BLaER1 treated with 17β-estradiol and CSF1 and Interleukin-3, amounts not matched to agents 10 nM and 100 nM (cell line): ENCODE results near the gene HPCA.

Experiments
- H3K27ac ChIP-seq, 11 experiments: shearing (Covaris generic); formaldehyde crosslinking; 2 replicates each; pipeline ENCODE4 v1.8.1; 2022
- H3K27me3 ChIP-seq, 11 experiments: shearing (Covaris generic); formaldehyde crosslinking; 2 replicates each; pipeline ENCODE4 v1.8.1; 2022
- H3K36me3 ChIP-seq, 11 experiments: shearing (Covaris generic); formaldehyde crosslinking; 2 replicates each; pipeline ENCODE4 v1.8.1; 2022
- H3K4me1 ChIP-seq, 10 experiments: shearing (Covaris generic); formaldehyde crosslinking; 2 replicates each; pipeline ENCODE4 v1.8.1; 2022
- H3K4me2 ChIP-seq, 11 experiments: shearing (Covaris generic); formaldehyde crosslinking; 2 replicates each; pipeline ENCODE4 v1.8.1; 2022
- H3K4me3 ChIP-seq, 10 experiments: shearing (Covaris generic); formaldehyde crosslinking; 2 replicates each; pipeline ENCODE4 v1.8.1; 2022
- H3K9ac ChIP-seq, 11 experiments: shearing (Covaris generic); formaldehyde crosslinking; 2 replicates each; pipeline ENCODE4 v1.8.1; 2022
- H3K9me3 ChIP-seq, 11 experiments: shearing (Covaris generic); formaldehyde crosslinking; replicated peaks in 1 of 11; 2 replicates each; pipeline ENCODE4 v1.8.1; 2022
- H4K20me1 ChIP-seq, 11 experiments: shearing (Covaris generic); formaldehyde crosslinking; 2 replicates each; pipeline ENCODE4 v1.8.1; 2022
- Cebpa-rat ChIP-seq, 11 experiments: shearing (Covaris generic); IDR thresholded peaks; 2 replicates each; pipeline ENCODE4 v1.8.1; 2022

HPCA gene

GRCh38 chr1:32910319-32910718 lies 24.0 kb downstream of the HPCA start:
- Histone ChIP-seq H3K4me3 (no peak overlapping the region), H3K4me2 (no peak overlapping the region), H4K20me1 (no peaks in the 10 kb centered on the region), H3K27ac (no peak overlapping the region), H3K36me3 (no peaks in the 10 kb centered on the region), H3K9ac (no peak overlapping the region), H3K4me1 (peaks cover 0 to 17% (median 7%) of the 10 kb centered on the region in 10 experiments; a peak in 10 of 20 replicates), H3K27me3 (no peaks in the 10 kb centered on the region), H3K9me3 (peaks cover 0 to 7% (median 4%) of the 10 kb centered on the region in 11 experiments; a peak in 9 of 22 replicates)
- TF ChIP-seq Cebpa-rat (IDR thresholded peaks at IDR 0.05), result no peak

GRCh38 chr1:32915766-32916706 lies 29.7 kb downstream of the HPCA start:
- H3K9ac ChIP-seq, result no peak overlapping the region
- no peak for TF ChIP-seq Cebpa-rat (IDR thresholded peaks at IDR 0.05)
- no peak overlapping the region for H3K4me2 ChIP-seq
- H4K20me1 ChIP-seq, result no peaks in the 10 kb centered on the region
- no peak overlapping the region for H3K4me3 ChIP-seq
- H3K27me3 ChIP-seq, result no peaks in the 10 kb centered on the region
- H3K27ac ChIP-seq, result no peak overlapping the region
- peaks cover 6 to 22% (median 14%) of the 10 kb centered on the region in 10 experiments; a peak in 17 of 20 replicates for H3K4me1 ChIP-seq
- H3K36me3 ChIP-seq, result no peaks in the 10 kb centered on the region
- no peaks in the 10 kb centered on the region for H3K9me3 ChIP-seq

- H3K9ac ChIP-seq, result no peak overlapping the region
- no peak overlapping the region for H3K27ac ChIP-seq
- H3K9me3 ChIP-seq, result no peaks in the 10 kb centered on the region
- no peaks in the 10 kb centered on the region for H4K20me1 ChIP-seq
- no peaks in the 10 kb centered on the region for H3K36me3 ChIP-seq
- peaks cover 0 to under 1% (median 0%) of the 10 kb centered on the region in 11 experiments; a peak in 2 of 22 replicates for H3K27me3 ChIP-seq
- H3K4me1 ChIP-seq, result peaks cover 6 to 22% (median 14%) of the 10 kb centered on the region in 10 experiments; a peak in 17 of 20 replicates
- H3K4me3 ChIP-seq, result no peak overlapping the region
- TF ChIP-seq Cebpa-rat (IDR thresholded peaks at IDR 0.05), result no peak
- peak overlapping the region in 7 of 11 experiments; percentile 9 to 49 (median 31); a peak in 11 of 22 replicates for H3K4me2 ChIP-seq
Observed at GRCh38 chr1:32917521-32917920, 31.2 kb downstream of the HPCA start.

GRCh38 chr1:32918179-32918578 lies 31.9 kb downstream of the HPCA start:
- Histone ChIP-seq H3K4me2 (peak overlapping the region in 5 of 11 experiments; percentile 24 to 49 (median 45); a peak in 6 of 22 replicates), H3K27ac (no peak overlapping the region), H3K36me3 (no peaks in the 10 kb centered on the region), H3K9me3 (no peaks in the 10 kb centered on the region), H3K4me1 (peaks cover 6 to 22% (median 14%) of the 10 kb centered on the region in 10 experiments; a peak in 17 of 20 replicates), H3K27me3 (peaks cover under 1 to 7% (median 6%) of the 10 kb centered on the region in 11 experiments; a peak in 17 of 22 replicates), H4K20me1 (no peaks in the 10 kb centered on the region), H3K4me3 (no peak overlapping the region), H3K9ac (no peak overlapping the region)
- TF ChIP-seq Cebpa-rat (IDR thresholded peaks at IDR 0.05), result no peak

GRCh38 chr1:32919811-32920733 lies 33.8 kb downstream of the HPCA start:
- Histone ChIP-seq H3K9me3 (no peaks in the 10 kb centered on the region), H3K4me3 (no peak overlapping the region), H4K20me1 (peaks cover 0 to 12% (median 0%) of the 10 kb centered on the region in 11 experiments; a peak in 6 of 22 replicates), H3K9ac (no peak overlapping the region), H3K4me1 (peaks cover 7 to 25% (median 14%) of the 10 kb centered on the region in 10 experiments; a peak in 17 of 20 replicates), H3K36me3 (no peaks in the 10 kb centered on the region), H3K27ac (no peak overlapping the region), H3K4me2 (peak overlapping the region in 8 of 11 experiments; percentile 5 to 52 (median 34); a peak in 13 of 22 replicates), H3K27me3 (peaks cover 19 to 26% (median 24%) of the 10 kb centered on the region in 11 experiments)
- no peak for TF ChIP-seq Cebpa-rat (IDR thresholded peaks at IDR 0.05)

GRCh38 chr1:32920833-32921232 lies 34.5 kb downstream of the HPCA start:
- Histone ChIP-seq H3K4me2 (peak overlapping the region in 4 of 11 experiments; percentile 5 to 41 (median 38); a peak in 6 of 22 replicates), H3K4me1 (peaks cover 7 to 26% (median 14%) of the 10 kb centered on the region in 10 experiments; a peak in 17 of 20 replicates), H4K20me1 (peaks cover 0 to 14% (median 3%) of the 10 kb centered on the region in 11 experiments; a peak in 6 of 22 replicates), H3K9ac (no peak overlapping the region), H3K9me3 (no peaks in the 10 kb centered on the region), H3K27ac (no peak overlapping the region), H3K36me3 (no peaks in the 10 kb centered on the region), H3K27me3 (peaks cover 27 to 33% (median 32%) of the 10 kb centered on the region in 11 experiments), H3K4me3 (no peak overlapping the region)
- TF ChIP-seq Cebpa-rat (IDR thresholded peaks at IDR 0.05), result no peak

- H3K4me3 ChIP-seq, result 0 out of 20 replicates have a peak overlapping the region, but pooled peaks of 1 of the 10 experiments have one; percentile 11
Observed at GRCh38 chr1:32924881-32925344, 38.6 kb downstream of the HPCA start.

More at GRCh38 chr1:32924881-32925344, 38.6 kb downstream of the HPCA start:
- TF ChIP-seq Cebpa-rat (IDR thresholded peaks at IDR 0.05), result no peak
- no peaks in the 10 kb centered on the region for H3K36me3 ChIP-seq
- H3K9me3 ChIP-seq, result peaks cover 0 to 6% (median 0%) of the 10 kb centered on the region in 11 experiments; a peak in 1 of 22 replicates
- peaks cover 0 to 18% (median 7%) of the 10 kb centered on the region in 10 experiments; a peak in 10 of 20 replicates for H3K4me1 ChIP-seq
- peak overlapping the region in 2 of 11 experiments; percentile 2 to 35; a peak in 4 of 22 replicates for H3K4me2 ChIP-seq
- peaks cover 0 to 34% (median 9%) of the 10 kb centered on the region in 11 experiments; a peak in 10 of 22 replicates for H4K20me1 ChIP-seq
- peaks cover 45 to 58% (median 51%) of the 10 kb centered on the region in 11 experiments for H3K27me3 ChIP-seq
- no peak overlapping the region for H3K27ac ChIP-seq
- no peak overlapping the region; a peak in 1 of 22 replicates for H3K9ac ChIP-seq
